GM23248 (cell line): ENCODE results near the gene CDC14A.

ENCODE experiments used
- EZH2 ChIP-seq: fragments of 200-600 bp; sonication (generic); IDR thresholded peaks from 2 replicates; pipeline ENCODE4 v1.6.1; 2018; ENCODE audit warnings: antibody characterized with exemption, mild to moderate bottlenecking; ENCODE audit not compliant: insufficient read depth, poor library complexity, severe bottlenecking
- EZH2phosphoT487 ChIP-seq: fragments of 200-600 bp; sonication (generic); IDR thresholded peaks from 2 replicates; pipeline ENCODE4 v1.6.1; 2018; ENCODE audit warnings: antibody characterized with exemption, moderate library complexity, mild to moderate bottlenecking, low read depth; ENCODE audit not compliant: insufficient read depth

- TF ChIP-seq EZH2 (no peak), EZH2phosphoT487 (no peak)
These were observed 82.5 kb downstream of the CDC14A start for GRCh38 chr1:100434831-100435230.
